HEK293 (cell line): ENCODE measurements around the gene ASCL2.

Experiments
- CTCF ChIA-PET: fragments of 350-600 bp; formaldehyde crosslinking; extraction: SDS; loops from one replicate; lab custom pipeline; 2021; ENCODE audit warnings: antibody characterized with exemption; lab: Yijun Ruan, JAX
- POLR2A ChIA-PET: fragments of 300-600 bp; formaldehyde crosslinking; extraction: SDS; loops from one replicate; lab custom pipeline; 2020; ENCODE audit warnings: antibody characterized with exemption, inconsistent platforms; lab: Yijun Ruan, JAX
- H3K27ac ChIP-seq: fragments of 200-500 bp; sonication (Bioruptor generic); 2 replicates; pipeline ENCODE4 v1.5.1; 2014; ENCODE audit warnings: low read depth, low read length, control low read depth, inconsistent platforms; ENCODE audit errors: extremely low read depth
- H3K36me3 ChIP-seq, 2 experiments: fragments of 200-500 bp in 1 of 2; sonication (Bioruptor generic) in 1 of 2; 1 replicate in 1 of 2; 2 replicates in 1 of 2; pipeline ENCODE4 v1.5.1; 2014 to 2017; ENCODE audit warnings: inconsistent platforms in 2 of 2, low read length in 2 of 2; ENCODE audit not compliant: control insufficient read depth in 2 of 2, insufficient read depth in 1 of 2
- H3K4me1 ChIP-seq: fragments of 200-500 bp; sonication (Bioruptor generic); 2 replicates; pipeline ENCODE4 v1.5.1; 2014; ENCODE audit warnings: mild to moderate bottlenecking, low read length, inconsistent platforms; ENCODE audit not compliant: control insufficient read depth, insufficient read depth
- H3K4me3 ChIP-seq: 2 replicates; pipeline ENCODE4 v1.5.1; 2011; ENCODE audit warnings: low read depth, mild to moderate bottlenecking, control low read depth, low read length, moderate library complexity
- H3K9me3 ChIP-seq: fragments of 200-500 bp; sonication (Bioruptor generic); 2 replicates; pipeline ENCODE4 v1.5.1; 2014; ENCODE audit warnings: low read depth, low read length, inconsistent platforms; ENCODE audit not compliant: control insufficient read depth, insufficient read depth
- FEZF1 ChIP-seq: fragments of 450-650 bp; formaldehyde crosslinking; IDR thresholded peaks from 2 replicates; pipeline ENCODE4 v1.5.1; 2016; ENCODE audit warnings: missing biosample characterization, missing genetic modification characterization
- GLIS2 ChIP-seq: fragments of 450-650 bp; formaldehyde crosslinking; IDR thresholded peaks from 2 replicates; pipeline ENCODE4 v1.5.1; 2016; ENCODE audit warnings: missing biosample characterization, missing genetic modification characterization
- HOXA7 ChIP-seq: sonication (generic); formaldehyde crosslinking; IDR thresholded peaks from 2 replicates; pipeline ENCODE4 v1.8.1; 2022; ENCODE audit warnings: missing genetic modification reagents, borderline replicate concordance
- SCRT2 ChIP-seq: fragments of 450-650 bp; formaldehyde crosslinking; IDR thresholded peaks from 2 replicates; pipeline ENCODE4 v1.5.1; 2016; ENCODE audit warnings: missing biosample characterization, missing genetic modification characterization
- SP3 ChIP-seq: fragments of 450-650 bp; formaldehyde crosslinking; IDR thresholded peaks from 2 replicates; pipeline ENCODE4 v1.5.1; 2016; ENCODE audit warnings: missing biosample characterization, missing genetic modification characterization
- ZFP41 ChIP-seq: fragments of 450-650 bp; formaldehyde crosslinking; IDR thresholded peaks from 2 replicates; pipeline ENCODE4 v1.5.1; 2016; ENCODE audit warnings: missing biosample characterization, missing genetic modification characterization, borderline replicate concordance
- ZNF132 ChIP-seq: fragments of 450-650 bp; formaldehyde crosslinking; IDR thresholded peaks from 2 replicates; pipeline ENCODE4 v1.5.1; 2017; ENCODE audit warnings: missing biosample characterization, missing genetic modification characterization, borderline replicate concordance
- ZNF140 ChIP-seq: fragments of 450-650 bp; formaldehyde crosslinking; IDR thresholded peaks from 2 replicates; pipeline ENCODE4 v1.5.1; 2016; ENCODE audit warnings: missing biosample characterization, missing genetic modification characterization
- ZNF184 ChIP-seq: fragments of 450-650 bp; IDR thresholded peaks from 2 replicates; pipeline ENCODE4 v1.5.1; 2018; ENCODE audit warnings: missing biosample characterization, mild to moderate bottlenecking, missing genetic modification characterization
- ZNF19 ChIP-seq: fragments of 450-650 bp; formaldehyde crosslinking; IDR thresholded peaks from 2 replicates; pipeline ENCODE4; 2016; ENCODE audit warnings: missing biosample characterization, missing genetic modification characterization, low read depth
- ZNF2 ChIP-seq: fragments of 450-650 bp; formaldehyde crosslinking; IDR thresholded peaks from 2 replicates; pipeline ENCODE4 v1.5.1; 2016; ENCODE audit warnings: missing biosample characterization, missing genetic modification characterization
- ZNF274 ChIP-seq, 2 experiments: fragments of 200-500 bp in 1 of 2; fragments of 450-650 bp in 1 of 2; sonication (Bioruptor generic) in 1 of 2; formaldehyde crosslinking in 1 of 2; IDR thresholded peaks; 2 replicates each; pipeline versions ENCODE4 v1.5.1 to v1.6.1; 2014 to 2016; ENCODE audit warnings: borderline replicate concordance in 1 of 2, inconsistent platforms in 1 of 2, low read length in 1 of 2, missing biosample characterization in 1 of 2, missing genetic modification characterization in 1 of 2
- ZNF404 ChIP-seq: fragments of 450-650 bp; formaldehyde crosslinking; IDR thresholded peaks from 2 replicates; pipeline ENCODE4 v1.5.1; 2017; ENCODE audit warnings: missing biosample characterization, missing genetic modification characterization
- ZNF654 ChIP-seq: fragments of 450-650 bp; formaldehyde crosslinking; IDR thresholded peaks from 2 replicates; pipeline ENCODE4 v1.5.1; 2016; ENCODE audit warnings: low read depth, missing biosample characterization, missing genetic modification characterization
- ZNF658 ChIP-seq: fragments of 450-650 bp; formaldehyde crosslinking; IDR thresholded peaks from 2 replicates; pipeline ENCODE4; 2016; ENCODE audit warnings: missing biosample characterization, missing genetic modification characterization
- TF ChIP-seq, protein P1 (sequence below): fragments of 450-650 bp; formaldehyde crosslinking; IDR thresholded peaks from 2 replicates; pipeline ENCODE4 v1.5.1; 2016; ENCODE audit warnings: missing biosample characterization, missing genetic modification characterization
- TF ChIP-seq, protein P2 (sequence below): fragments of 450-650 bp; formaldehyde crosslinking; IDR thresholded peaks from 2 replicates; pipeline ENCODE4 v1.5.1; 2017; ENCODE audit warnings: missing biosample characterization, mild to moderate bottlenecking, missing genetic modification characterization, moderate library complexity
- TF ChIP-seq, protein P3 (sequence below): fragments of 450-650 bp; formaldehyde crosslinking; IDR thresholded peaks from 2 replicates; pipeline ENCODE4 v1.5.1; 2016; ENCODE audit warnings: missing biosample characterization, missing genetic modification characterization
- TF ChIP-seq, protein P4 (sequence below): fragments of 450-650 bp; formaldehyde crosslinking; IDR thresholded peaks from 2 replicates; pipeline ENCODE4 v1.5.0; 2017; ENCODE audit warnings: missing biosample characterization, missing genetic modification characterization, borderline replicate concordance
- TF ChIP-seq, protein P5 (sequence below): fragments of 450-650 bp; formaldehyde crosslinking; IDR thresholded peaks from 2 replicates; pipeline ENCODE4 v1.5.1; 2016; ENCODE audit warnings: missing biosample characterization, missing genetic modification characterization

Gene ASCL2

DNA sequence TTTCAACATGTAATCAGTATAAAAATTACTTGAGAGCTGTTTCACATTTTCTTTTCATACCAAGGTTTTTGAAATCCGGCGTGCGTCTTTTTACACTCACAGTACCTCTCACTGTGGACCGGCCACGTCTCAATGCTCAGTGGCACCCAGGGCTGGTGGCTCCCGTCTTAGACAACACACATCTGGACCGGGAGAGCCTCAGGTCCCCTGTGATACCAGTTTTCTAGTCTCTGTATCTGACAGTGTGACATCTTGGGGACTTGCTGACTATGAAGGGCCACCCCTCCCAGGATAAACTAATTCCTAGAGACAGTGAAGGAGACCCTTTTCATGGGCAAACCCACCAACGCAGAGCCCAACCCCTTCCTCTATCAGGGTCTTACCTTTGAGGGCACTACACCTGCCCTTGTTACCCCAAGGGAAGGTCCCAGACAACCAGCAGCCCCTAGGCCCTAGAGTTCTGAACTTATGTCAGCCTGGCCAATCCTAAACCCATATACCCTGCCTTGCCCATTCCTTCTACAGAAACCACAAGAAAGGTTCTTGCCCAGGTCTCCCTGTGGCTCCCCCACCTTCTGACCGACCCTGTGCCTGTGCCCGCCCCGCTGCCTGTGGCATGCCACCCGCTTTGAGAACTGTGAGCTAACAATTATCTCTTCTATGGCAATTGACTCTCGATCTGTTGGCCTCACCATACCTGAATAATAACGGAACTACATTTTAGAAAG is 6.1 kb upstream of the ASCL2 start:
- H3K4me3 ChIP-seq, result no peak overlapping the region
- no peak for TF ChIP-seq ZNF274 (IDR thresholded peaks at IDR 0.05; ENCODE audit: low read length)
- no peak for TF ChIP-seq ZNF274 (tag by site-specific recombination; IDR thresholded peaks at IDR 0.05; ENCODE audit: borderline replicate concordance)
- TF ChIP-seq, protein P1, sequence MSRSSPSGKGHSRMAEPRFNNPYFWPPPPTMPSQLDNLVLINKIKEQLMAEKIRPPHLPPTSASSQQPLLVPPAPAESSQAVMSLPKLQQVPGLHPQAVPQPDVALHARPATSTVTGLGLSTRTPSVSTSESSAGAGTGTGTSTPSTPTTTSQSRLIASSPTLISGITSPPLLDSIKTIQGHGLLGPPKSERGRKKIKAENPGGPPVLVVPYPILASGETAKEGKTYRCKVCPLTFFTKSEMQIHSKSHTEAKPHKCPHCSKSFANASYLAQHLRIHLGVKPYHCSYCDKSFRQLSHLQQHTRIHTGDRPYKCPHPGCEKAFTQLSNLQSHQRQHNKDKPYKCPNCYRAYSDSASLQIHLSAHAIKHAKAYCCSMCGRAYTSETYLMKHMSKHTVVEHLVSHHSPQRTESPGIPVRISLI (tag by site-specific recombination), result no peak
- no peak for TF ChIP-seq FEZF1 (tag by site-specific recombination)
- TF ChIP-seq SCRT2, result no peak
- TF ChIP-seq ZNF658 (tag by site-specific recombination), result no peak
- TF ChIP-seq, protein P2, sequence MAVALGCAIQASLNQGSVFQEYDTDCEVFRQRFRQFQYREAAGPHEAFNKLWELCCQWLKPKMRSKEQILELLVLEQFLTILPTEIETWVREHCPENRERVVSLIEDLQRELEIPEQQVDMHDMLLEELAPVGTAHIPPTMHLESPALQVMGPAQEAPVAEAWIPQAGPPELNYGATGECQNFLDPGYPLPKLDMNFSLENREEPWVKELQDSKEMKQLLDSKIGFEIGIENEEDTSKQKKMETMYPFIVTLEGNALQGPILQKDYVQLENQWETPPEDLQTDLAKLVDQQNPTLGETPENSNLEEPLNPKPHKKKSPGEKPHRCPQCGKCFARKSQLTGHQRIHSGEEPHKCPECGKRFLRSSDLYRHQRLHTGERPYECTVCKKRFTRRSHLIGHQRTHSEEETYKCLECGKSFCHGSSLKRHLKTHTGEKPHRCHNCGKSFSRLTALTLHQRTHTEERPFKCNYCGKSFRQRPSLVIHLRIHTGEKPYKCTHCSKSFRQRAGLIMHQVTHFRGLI (tag by site-specific recombination), result no peak
- TF ChIP-seq ZNF654 (tag by site-specific recombination), result no peak
- TF ChIP-seq ZNF2 (tag by site-specific recombination), result no peak
- TF ChIP-seq, protein P3, sequence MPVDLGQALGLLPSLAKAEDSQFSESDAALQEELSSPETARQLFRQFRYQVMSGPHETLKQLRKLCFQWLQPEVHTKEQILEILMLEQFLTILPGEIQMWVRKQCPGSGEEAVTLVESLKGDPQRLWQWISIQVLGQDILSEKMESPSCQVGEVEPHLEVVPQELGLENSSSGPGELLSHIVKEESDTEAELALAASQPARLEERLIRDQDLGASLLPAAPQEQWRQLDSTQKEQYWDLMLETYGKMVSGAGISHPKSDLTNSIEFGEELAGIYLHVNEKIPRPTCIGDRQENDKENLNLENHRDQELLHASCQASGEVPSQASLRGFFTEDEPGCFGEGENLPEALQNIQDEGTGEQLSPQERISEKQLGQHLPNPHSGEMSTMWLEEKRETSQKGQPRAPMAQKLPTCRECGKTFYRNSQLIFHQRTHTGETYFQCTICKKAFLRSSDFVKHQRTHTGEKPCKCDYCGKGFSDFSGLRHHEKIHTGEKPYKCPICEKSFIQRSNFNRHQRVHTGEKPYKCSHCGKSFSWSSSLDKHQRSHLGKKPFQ (tag by site-specific recombination), result no peak
- no peak for TF ChIP-seq HOXA7 (CRISPR knock-in tag)
- no peak for TF ChIP-seq GLIS2 (tag by site-specific recombination)
- TF ChIP-seq, protein P4, sequence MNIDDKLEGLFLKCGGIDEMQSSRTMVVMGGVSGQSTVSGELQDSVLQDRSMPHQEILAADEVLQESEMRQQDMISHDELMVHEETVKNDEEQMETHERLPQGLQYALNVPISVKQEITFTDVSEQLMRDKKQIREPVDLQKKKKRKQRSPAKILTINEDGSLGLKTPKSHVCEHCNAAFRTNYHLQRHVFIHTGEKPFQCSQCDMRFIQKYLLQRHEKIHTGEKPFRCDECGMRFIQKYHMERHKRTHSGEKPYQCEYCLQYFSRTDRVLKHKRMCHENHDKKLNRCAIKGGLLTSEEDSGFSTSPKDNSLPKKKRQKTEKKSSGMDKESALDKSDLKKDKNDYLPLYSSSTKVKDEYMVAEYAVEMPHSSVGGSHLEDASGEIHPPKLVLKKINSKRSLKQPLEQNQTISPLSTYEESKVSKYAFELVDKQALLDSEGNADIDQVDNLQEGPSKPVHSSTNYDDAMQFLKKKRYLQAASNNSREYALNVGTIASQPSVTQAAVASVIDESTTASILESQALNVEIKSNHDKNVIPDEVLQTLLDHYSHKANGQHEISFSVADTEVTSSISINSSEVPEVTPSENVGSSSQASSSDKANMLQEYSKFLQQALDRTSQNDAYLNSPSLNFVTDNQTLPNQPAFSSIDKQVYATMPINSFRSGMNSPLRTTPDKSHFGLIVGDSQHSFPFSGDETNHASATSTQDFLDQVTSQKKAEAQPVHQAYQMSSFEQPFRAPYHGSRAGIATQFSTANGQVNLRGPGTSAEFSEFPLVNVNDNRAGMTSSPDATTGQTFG (tag by site-specific recombination), result no peak
- no peak for TF ChIP-seq ZNF132
- no peak for TF ChIP-seq ZNF184 (tag by site-specific recombination)
- TF ChIP-seq ZNF19, result no peak
- TF ChIP-seq ZNF404 (tag by site-specific recombination), result no peak
- TF ChIP-seq SP3 (tag by site-specific recombination), result no peak
- no peak for TF ChIP-seq ZFP41 (tag by site-specific recombination)
- no peak for TF ChIP-seq ZNF140 (tag by site-specific recombination)
- TF ChIP-seq, protein P5, sequence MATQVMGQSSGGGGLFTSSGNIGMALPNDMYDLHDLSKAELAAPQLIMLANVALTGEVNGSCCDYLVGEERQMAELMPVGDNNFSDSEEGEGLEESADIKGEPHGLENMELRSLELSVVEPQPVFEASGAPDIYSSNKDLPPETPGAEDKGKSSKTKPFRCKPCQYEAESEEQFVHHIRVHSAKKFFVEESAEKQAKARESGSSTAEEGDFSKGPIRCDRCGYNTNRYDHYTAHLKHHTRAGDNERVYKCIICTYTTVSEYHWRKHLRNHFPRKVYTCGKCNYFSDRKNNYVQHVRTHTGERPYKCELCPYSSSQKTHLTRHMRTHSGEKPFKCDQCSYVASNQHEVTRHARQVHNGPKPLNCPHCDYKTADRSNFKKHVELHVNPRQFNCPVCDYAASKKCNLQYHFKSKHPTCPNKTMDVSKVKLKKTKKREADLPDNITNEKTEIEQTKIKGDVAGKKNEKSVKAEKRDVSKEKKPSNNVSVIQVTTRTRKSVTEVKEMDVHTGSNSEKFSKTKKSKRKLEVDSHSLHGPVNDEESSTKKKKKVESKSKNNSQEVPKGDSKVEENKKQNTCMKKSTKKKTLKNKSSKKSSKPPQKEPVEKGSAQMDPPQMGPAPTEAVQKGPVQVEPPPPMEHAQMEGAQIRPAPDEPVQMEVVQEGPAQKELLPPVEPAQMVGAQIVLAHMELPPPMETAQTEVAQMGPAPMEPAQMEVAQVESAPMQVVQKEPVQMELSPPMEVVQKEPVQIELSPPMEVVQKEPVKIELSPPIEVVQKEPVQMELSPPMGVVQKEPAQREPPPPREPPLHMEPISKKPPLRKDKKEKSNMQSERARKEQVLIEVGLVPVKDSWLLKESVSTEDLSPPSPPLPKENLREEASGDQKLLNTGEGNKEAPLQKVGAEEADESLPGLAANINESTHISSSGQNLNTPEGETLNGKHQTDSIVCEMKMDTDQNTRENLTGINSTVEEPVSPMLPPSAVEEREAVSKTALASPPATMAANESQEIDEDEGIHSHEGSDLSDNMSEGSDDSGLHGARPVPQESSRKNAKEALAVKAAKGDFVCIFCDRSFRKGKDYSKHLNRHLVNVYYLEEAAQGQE (tag by site-specific recombination), result no peak
- TF ChIP-seq, all 188 proteins: peak for 0
- no peak overlapping the region for H3K27ac ChIP-seq
- ChIA-PET POLR2A (no interaction called here), CTCF (interaction anchor here (0.6 kb wide), 1 partner anchor 82 kb away, joined by 3 read pairs; no protein-coding TSS in a partner anchor)
- H3K36me3 ChIP-seq, result no peaks in the 10 kb centered on the region
- H3K9me3 ChIP-seq, result no peaks in the 10 kb centered on the region
- H3K4me1 ChIP-seq, result no peaks in the 10 kb centered on the region
